KMS-11 (cell line): ENCODE measurements around the gene ZBTB7C.

ENCODE experiments used
- H2AFZ ChIP-seq: fragments of 200-600 bp; sonication (generic); 2 replicates; pipeline ENCODE4 v1.6.1; 2016; ENCODE audit warnings: antibody characterized with exemption, mixed run types, low read depth
- H3K27ac ChIP-seq: fragments of 200-600 bp; sonication (generic); 2 replicates; pipeline ENCODE4 v1.6.1; 2016; ENCODE audit warnings: mild to moderate bottlenecking, mixed run types
- H3K27me3 ChIP-seq: fragments of 200-600 bp; sonication (generic); 2 replicates; pipeline ENCODE4 v1.6.1; 2017; ENCODE audit warnings: mild to moderate bottlenecking, low read depth, mixed run types, moderate library complexity; ENCODE audit not compliant: insufficient read depth
- H3K36me3 ChIP-seq: fragments of 200-600 bp; sonication (generic); 2 replicates; pipeline ENCODE4 v1.6.1; 2017; ENCODE audit warnings: mild to moderate bottlenecking, mixed run types; ENCODE audit not compliant: insufficient read depth
- H3K4me1 ChIP-seq: fragments of 200-600 bp; sonication (generic); 2 replicates; pipeline ENCODE4 v1.6.1; 2016; ENCODE audit warnings: mild to moderate bottlenecking, low read depth, mixed run types; ENCODE audit not compliant: poor library complexity, severe bottlenecking
- H3K4me2 ChIP-seq: fragments of 200-600 bp; sonication (generic); 2 replicates; pipeline ENCODE4 v1.7.0; 2016; ENCODE audit warnings: mild to moderate bottlenecking, mixed run types
- H3K4me3 ChIP-seq: fragments of 200-600 bp; sonication (generic); IDR thresholded peaks from 2 replicates; pipeline ENCODE4 v1.6.1; 2017; ENCODE audit warnings: low read depth, low read length, mixed read lengths; ENCODE audit not compliant: insufficient read depth
- H3K79me2 ChIP-seq: fragments of 200-600 bp; sonication (generic); 2 replicates; pipeline ENCODE4 v1.6.1; 2016; ENCODE audit warnings: low read depth, mixed run types; ENCODE audit not compliant: insufficient read depth
- H3K9ac ChIP-seq: fragments of 200-600 bp; sonication (generic); 2 replicates; pipeline ENCODE4 v1.6.1; 2016; ENCODE audit warnings: mild to moderate bottlenecking, mixed run types
- H4K20me1 ChIP-seq: fragments of 200-600 bp; sonication (generic); 2 replicates; pipeline ENCODE4 v1.6.1; 2016; ENCODE audit warnings: mild to moderate bottlenecking, mixed run types; ENCODE audit not compliant: insufficient read depth
- TF ChIP-seq, protein P1 (sequence below): fragments of 200-600 bp; sonication (generic); conservative IDR thresholded peaks from 2 replicates; pipeline ENCODE4 v1.6.1; 2017; ENCODE audit warnings: low read depth, mild to moderate bottlenecking, antibody characterized with exemption, low read length, moderate library complexity, mixed read lengths

ZBTB7C gene

GRCh38 chr18:48302736-48303135, 106.4 kb downstream of the ZBTB7C start:
- H3K4me1 ChIP-seq: no peaks in the 10 kb centered on the region
- H4K20me1 ChIP-seq: no peaks in the 10 kb centered on the region
- no peaks in the 10 kb centered on the region for H3K27me3 ChIP-seq
- H3K36me3 ChIP-seq: no peaks in the 10 kb centered on the region
- H3K4me3 ChIP-seq: no peak overlapping the region
- H3K27ac ChIP-seq: no peak overlapping the region
- H3K4me2 ChIP-seq: no peak overlapping the region
- TF ChIP-seq, protein P1, sequence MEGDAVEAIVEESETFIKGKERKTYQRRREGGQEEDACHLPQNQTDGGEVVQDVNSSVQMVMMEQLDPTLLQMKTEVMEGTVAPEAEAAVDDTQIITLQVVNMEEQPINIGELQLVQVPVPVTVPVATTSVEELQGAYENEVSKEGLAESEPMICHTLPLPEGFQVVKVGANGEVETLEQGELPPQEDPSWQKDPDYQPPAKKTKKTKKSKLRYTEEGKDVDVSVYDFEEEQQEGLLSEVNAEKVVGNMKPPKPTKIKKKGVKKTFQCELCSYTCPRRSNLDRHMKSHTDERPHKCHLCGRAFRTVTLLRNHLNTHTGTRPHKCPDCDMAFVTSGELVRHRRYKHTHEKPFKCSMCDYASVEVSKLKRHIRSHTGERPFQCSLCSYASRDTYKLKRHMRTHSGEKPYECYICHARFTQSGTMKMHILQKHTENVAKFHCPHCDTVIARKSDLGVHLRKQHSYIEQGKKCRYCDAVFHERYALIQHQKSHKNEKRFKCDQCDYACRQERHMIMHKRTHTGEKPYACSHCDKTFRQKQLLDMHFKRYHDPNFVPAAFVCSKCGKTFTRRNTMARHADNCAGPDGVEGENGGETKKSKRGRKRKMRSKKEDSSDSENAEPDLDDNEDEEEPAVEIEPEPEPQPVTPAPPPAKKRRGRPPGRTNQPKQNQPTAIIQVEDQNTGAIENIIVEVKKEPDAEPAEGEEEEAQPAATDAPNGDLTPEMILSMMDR: no peak
- H3K9ac ChIP-seq: no peak overlapping the region
- no peak overlapping the region for H2AFZ ChIP-seq
- no peaks in the 10 kb centered on the region for H3K79me2 ChIP-seq

GRCh38 chr18:48300463-48300961, 108.7 kb downstream of the ZBTB7C start:
- H3K36me3 ChIP-seq: no peaks in the 10 kb centered on the region
- H3K79me2 ChIP-seq: no peaks in the 10 kb centered on the region
- TF ChIP-seq, protein P1: no peak
- H3K4me2 ChIP-seq: no peak overlapping the region; the same call in 1 of the 2 replicates
- H4K20me1 ChIP-seq: no peaks in the 10 kb centered on the region
- peak overlapping the region; percentile 37; the same call in 1 of the 2 replicates for H2AFZ ChIP-seq
- H3K4me3 ChIP-seq: no peak overlapping the region
- no peaks in the 10 kb centered on the region for H3K27me3 ChIP-seq
- no peak overlapping the region for H3K27ac ChIP-seq
- no peak overlapping the region for H3K9ac ChIP-seq
- no peaks in the 10 kb centered on the region for H3K4me1 ChIP-seq

GRCh38 chr18:48297139-48297538, 112.0 kb downstream of the ZBTB7C start:
- Histone ChIP-seq H4K20me1 (no peaks in the 10 kb centered on the region), H3K27ac (no peak overlapping the region), H3K4me2 (no peak overlapping the region), H3K27me3 (no peaks in the 10 kb centered on the region), H3K9ac (no peak overlapping the region), H3K79me2 (no peaks in the 10 kb centered on the region), H2AFZ (no peak overlapping the region), H3K36me3 (no peaks in the 10 kb centered on the region), H3K4me1 (no peaks in the 10 kb centered on the region), H3K4me3 (no peak overlapping the region)
- TF ChIP-seq, protein P1: no peak

GRCh38 chr18:48296581-48296980, 112.6 kb downstream of the ZBTB7C start:
- H4K20me1 ChIP-seq: no peaks in the 10 kb centered on the region
- no peaks in the 10 kb centered on the region for H3K79me2 ChIP-seq
- H3K4me3 ChIP-seq: no peak overlapping the region
- H3K4me1 ChIP-seq: no peaks in the 10 kb centered on the region
- H3K27me3 ChIP-seq: no peaks in the 10 kb centered on the region
- H3K9ac ChIP-seq: no peak overlapping the region
- no peak overlapping the region for H3K27ac ChIP-seq
- no peak overlapping the region for H2AFZ ChIP-seq
- TF ChIP-seq, protein P1: no peak
- H3K36me3 ChIP-seq: no peaks in the 10 kb centered on the region
- H3K4me2 ChIP-seq: no peak overlapping the region
